Suprapubic skin (tissue), 4 donors: ENCODE results near the gene IL2RA. TPM values are rescaled to one million over a fixed set of nuclear protein-coding genes. Genes with fewer than 3 reads are reported as not detected.

ENCODE experiments used
- DNase-seq, 2 donors: peaks; one replicate each; pipeline ENCODE4 v3.0.0-alpha.2; 2019; ENCODE audit warnings: low spot score in 2 of 2
- H3K27ac ChIP-seq: fragments of 200-600 bp; sonication (generic); one replicate; pipeline ENCODE4 v1.5.1; 2019
- H3K27me3 ChIP-seq: fragments of 200-600 bp; sonication (generic); one replicate; pipeline ENCODE4 v1.5.1; 2019
- H3K36me3 ChIP-seq: fragments of 200-600 bp; sonication (generic); one replicate; pipeline ENCODE4 v1.5.1; 2019
- H3K4me1 ChIP-seq: fragments of 200-600 bp; sonication (generic); one replicate; pipeline ENCODE4 v1.5.1; 2019
- H3K4me3 ChIP-seq: fragments of 200-600 bp; sonication (generic); one replicate; pipeline ENCODE4 v1.5.1; 2019; ENCODE audit warnings: mild to moderate bottlenecking
- H3K9me3 ChIP-seq: fragments of 200-600 bp; sonication (generic); one replicate; pipeline ENCODE4 v1.5.1; 2019
- CTCF ChIP-seq, 2 donors: fragments of 200-600 bp in 1 of 2; fragments of 450-650 bp in 1 of 2; sonication (generic) in 1 of 2; IDR thresholded peaks; one replicate each; pipeline ENCODE4 v1.5.1; 2016 to 2019; ENCODE audit warnings: antibody characterized with exemption in 2 of 2, mild to moderate bottlenecking in 1 of 2, moderate library complexity in 1 of 2
- EP300 ChIP-seq: sonication (generic); formaldehyde crosslinking; IDR thresholded peaks from one replicate; pipeline ENCODE4 v1.6.1; 2017; ENCODE audit warnings: antibody characterized with exemption
- POLR2A ChIP-seq, 2 donors: fragments of 450-650 bp; IDR thresholded peaks; one replicate each; pipeline ENCODE4 v1.6.1; 2017; ENCODE audit warnings: antibody characterized with exemption in 2 of 2, mild to moderate bottlenecking in 2 of 2, moderate library complexity in 2 of 2
- POLR2AphosphoS5 ChIP-seq, 3 donors: sonication (generic); formaldehyde crosslinking; IDR thresholded peaks; one replicate each; pipeline ENCODE4 v1.6.1; 2017; ENCODE audit warnings: antibody characterized with exemption in 3 of 3
- WGBS: methylation state at CpG from one replicate; pipeline ENCODE4 v1.1.5; 2018; 5-methylcytosine and 5-hydroxymethylcytosine counted together
- total RNA-seq, 4 donors: library from RNA; depleted of rRNA; stranded (reverse); fragments of >200 nt; gene quantifications; one replicate each; pipeline ENCODE4 v1.1.0, GENCODE V29; 2016

Gene IL2RA
- total RNA-seq, 4 donors from 2014 or later: 0.21 to 0.70 TPM; not detected in 2

GRCh38 chr10:5971315-5971832 is 90.8 kb downstream of the IL2RA start:
- TF ChIP-seq POLR2A (IDR thresholded peaks at IDR 0.05) (no peak), EP300 (no peak), POLR2AphosphoS5 (IDR thresholded peaks at IDR 0.05) (peak in 1 of 3 donors; percentile 34), CTCF (IDR thresholded peaks at IDR 0.05) (no peak)
- H3K27ac ChIP-seq: peak overlapping the region; percentile 62
- H3K9me3 ChIP-seq: no peaks in the 10 kb centered on the region
- DNase-seq: peak in 1 of 2 donors; percentile 54
- WGBS: 42% methylated on average over 7 of the region's 8 CpGs
- no peak overlapping the region for H3K4me3 ChIP-seq
- H3K36me3 ChIP-seq: peaks cover 6% of the 10 kb centered on the region
- peaks cover 37% of the 10 kb centered on the region for H3K4me1 ChIP-seq
- H3K27me3 ChIP-seq: no peaks in the 10 kb centered on the region

- Histone ChIP-seq H3K4me1 (peaks cover 28% of the 10 kb centered on the region), H3K36me3 (peaks cover 12% of the 10 kb centered on the region), H3K27ac (peak overlapping the region; percentile 62), H3K9me3 (no peaks in the 10 kb centered on the region), H3K4me3 (no peak overlapping the region), H3K27me3 (no peaks in the 10 kb centered on the region)
- TF ChIP-seq POLR2AphosphoS5 (IDR thresholded peaks at IDR 0.05) (no peak), EP300 (no peak), CTCF (IDR thresholded peaks at IDR 0.05) (no peak), POLR2A (IDR thresholded peaks at IDR 0.05) (no peak)
- DNase-seq: peak; percentile 15 to 21
- 96% methylated on average over 3 of the region's 3 CpGs for WGBS
Measured at GRCh38 chr10:5970527-5970926, 91.6 kb downstream of the IL2RA start.

GRCh38 chr10:5970066-5970465 is 92.1 kb downstream of the IL2RA start:
- no peak for TF ChIP-seq POLR2A (IDR thresholded peaks at IDR 0.05)
- no peak for TF ChIP-seq EP300
- no peak for TF ChIP-seq CTCF (IDR thresholded peaks at IDR 0.05)
- no peak for TF ChIP-seq POLR2AphosphoS5 (IDR thresholded peaks at IDR 0.05)
- H3K27ac ChIP-seq: no peak overlapping the region
- no peaks in the 10 kb centered on the region for H3K27me3 ChIP-seq
- peaks cover 13% of the 10 kb centered on the region for H3K36me3 ChIP-seq
- H3K4me1 ChIP-seq: peaks cover 24% of the 10 kb centered on the region
- WGBS: 85% methylated on average over 2 of the region's 2 CpGs
- no peak for DNase-seq
- H3K4me3 ChIP-seq: no peak overlapping the region
- no peaks in the 10 kb centered on the region for H3K9me3 ChIP-seq

GRCh38 chr10:5968681-5969453 is 93.3 kb downstream of the IL2RA start:
- Histone ChIP-seq H3K4me1 (peaks cover 24% of the 10 kb centered on the region), H3K4me3 (no peak overlapping the region), H3K27me3 (no peaks in the 10 kb centered on the region), H3K36me3 (peaks cover 20% of the 10 kb centered on the region), H3K9me3 (no peaks in the 10 kb centered on the region), H3K27ac (no peak overlapping the region)
- 95% methylated on average over 9 of the region's 9 CpGs for WGBS
- DNase-seq: peak; percentile 28 to 35
- no peak for TF ChIP-seq POLR2A (IDR thresholded peaks at IDR 0.05)
- TF ChIP-seq CTCF (IDR thresholded peaks at IDR 0.05): no peak
- TF ChIP-seq POLR2AphosphoS5 (IDR thresholded peaks at IDR 0.05): no peak
- no peak for TF ChIP-seq EP300

GRCh38 chr10:5968037-5968680 is 94.0 kb downstream of the IL2RA start:
- no peaks in the 10 kb centered on the region for H3K27me3 ChIP-seq
- TF ChIP-seq POLR2AphosphoS5 (IDR thresholded peaks at IDR 0.05) (no peak), CTCF (IDR thresholded peaks at IDR 0.05) (no peak), EP300 (no peak), POLR2A (IDR thresholded peaks at IDR 0.05) (no peak)
- no peaks in the 10 kb centered on the region for H3K9me3 ChIP-seq
- DNase-seq: peak; percentile 37 to 56
- peaks cover 26% of the 10 kb centered on the region for H3K36me3 ChIP-seq
- peaks cover 24% of the 10 kb centered on the region for H3K4me1 ChIP-seq
- H3K4me3 ChIP-seq: no peak overlapping the region
- WGBS: 84% methylated on average over 5 of the region's 5 CpGs
- no peak overlapping the region for H3K27ac ChIP-seq
